SU-DHL-6 (cell line): Measurements from ENCODE around the gene STIMATE.
A peak's percentile ranks its signal among the peaks of the same experiment; 100 is the strongest.

Experiments used
- CTCF ChIP-seq: fragments of 200-600 bp; sonication (generic); IDR thresholded peaks from one replicate; pipeline ENCODE4 v1.5.1; 2017; ENCODE audit warnings: antibody characterized with exemption, mild to moderate bottlenecking, low read length, moderate library complexity; ENCODE audit not compliant: insufficient read depth, poor library complexity, severe bottlenecking
- EZH2phosphoT487 ChIP-seq: fragments of 200-600 bp; sonication (generic), shearing (Covaris generic); conservative IDR thresholded peaks from 2 replicates; pipeline ENCODE4 v1.6.1; 2018; ENCODE audit warnings: mild to moderate bottlenecking, antibody characterized with exemption, low read length, moderate library complexity, mixed read lengths

GRCh38 chr3:52934630-52935530 lies 37.5 kb upstream of the STIMATE start:
- TF ChIP-seq CTCF (peak; percentile 63), EZH2phosphoT487 (no peak)
